Kidney glomerular epithelial cell (primary cell): Measurements from ENCODE around the gene ISM1.

Source experiments
- DNase-seq: peaks from one replicate; lab custom pipeline; 2025; lab: John Stamatoyannopoulos, UW

ISM1 gene

DNA sequence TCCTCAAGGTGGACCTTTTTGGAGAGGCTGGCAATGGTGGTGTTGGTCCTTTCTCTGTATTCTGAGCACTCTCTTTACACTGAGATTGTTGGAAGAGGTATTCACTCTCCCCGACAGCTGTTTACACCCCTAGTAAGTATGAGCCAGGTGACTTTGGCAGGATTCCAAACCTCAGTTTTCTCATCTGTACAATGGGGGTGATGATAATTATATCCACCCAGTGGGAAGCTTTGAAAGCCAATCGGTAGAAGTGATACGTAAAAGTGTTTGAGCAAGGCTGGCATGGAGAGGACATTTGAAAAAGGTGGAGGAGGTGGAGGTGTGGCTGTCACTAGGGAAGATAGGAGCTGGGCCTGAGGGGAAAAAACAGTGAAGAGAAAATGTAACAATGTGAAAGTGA lies 35.5 kb downstream of the ISM1 start:
- DNase-seq = no peak

GRCh38 chr20:13259921-13260320 lies 38.8 kb downstream of the ISM1 start:
- no peak for DNase-seq

DNA sequence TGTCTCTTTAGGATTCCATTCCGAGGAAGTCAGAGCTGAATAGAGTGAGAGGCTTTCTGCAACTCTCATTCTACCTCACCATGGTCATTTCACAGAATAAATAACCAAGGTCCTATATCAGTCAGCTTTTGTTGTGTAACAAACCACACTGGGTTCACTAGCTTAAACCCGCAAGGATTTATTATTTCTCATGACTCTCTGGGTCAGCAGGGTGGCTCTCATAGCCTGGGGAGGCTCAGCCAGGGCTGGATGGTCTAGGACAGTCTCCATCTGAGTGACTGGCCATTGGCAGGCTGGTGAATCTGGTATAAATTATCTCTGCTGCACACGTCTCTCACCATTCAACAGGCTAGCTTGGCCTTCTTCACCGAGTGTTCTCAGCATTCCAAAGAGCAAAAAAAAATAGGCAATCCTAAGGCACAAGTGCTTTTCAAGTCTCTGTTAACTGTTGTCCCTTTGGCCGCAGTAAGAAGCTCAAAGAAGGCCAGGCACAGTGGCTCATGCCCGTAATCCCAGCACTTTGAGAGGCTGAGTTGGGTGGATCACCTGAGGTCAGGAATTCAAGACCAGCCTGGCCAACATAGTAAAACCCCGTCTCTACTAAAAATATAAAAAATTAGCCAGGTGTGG lies 39.7 kb downstream of the ISM1 start:
- no peak for DNase-seq

GRCh38 chr20:13261460-13262301 lies 40.6 kb downstream of the ISM1 start:
- peak; percentile 64 for DNase-seq

DNA sequence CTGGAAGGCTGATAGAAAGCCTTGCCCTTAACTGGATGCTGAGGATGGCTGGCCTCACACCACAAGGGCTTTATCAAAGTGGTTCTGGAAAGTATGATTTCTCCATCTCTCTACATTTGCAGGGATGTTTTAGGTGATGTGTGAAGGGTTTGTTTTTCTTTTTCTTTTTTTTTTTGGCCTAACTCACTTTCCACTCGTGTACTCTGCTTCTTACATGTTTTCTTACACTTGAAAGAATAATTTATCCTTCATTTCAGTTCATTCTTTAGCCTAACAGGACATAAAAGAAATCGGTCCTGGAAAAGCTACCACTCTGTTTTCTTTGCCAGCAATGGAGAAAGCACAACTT lies 41.2 kb downstream of the ISM1 start:
- no peak for DNase-seq

DNA sequence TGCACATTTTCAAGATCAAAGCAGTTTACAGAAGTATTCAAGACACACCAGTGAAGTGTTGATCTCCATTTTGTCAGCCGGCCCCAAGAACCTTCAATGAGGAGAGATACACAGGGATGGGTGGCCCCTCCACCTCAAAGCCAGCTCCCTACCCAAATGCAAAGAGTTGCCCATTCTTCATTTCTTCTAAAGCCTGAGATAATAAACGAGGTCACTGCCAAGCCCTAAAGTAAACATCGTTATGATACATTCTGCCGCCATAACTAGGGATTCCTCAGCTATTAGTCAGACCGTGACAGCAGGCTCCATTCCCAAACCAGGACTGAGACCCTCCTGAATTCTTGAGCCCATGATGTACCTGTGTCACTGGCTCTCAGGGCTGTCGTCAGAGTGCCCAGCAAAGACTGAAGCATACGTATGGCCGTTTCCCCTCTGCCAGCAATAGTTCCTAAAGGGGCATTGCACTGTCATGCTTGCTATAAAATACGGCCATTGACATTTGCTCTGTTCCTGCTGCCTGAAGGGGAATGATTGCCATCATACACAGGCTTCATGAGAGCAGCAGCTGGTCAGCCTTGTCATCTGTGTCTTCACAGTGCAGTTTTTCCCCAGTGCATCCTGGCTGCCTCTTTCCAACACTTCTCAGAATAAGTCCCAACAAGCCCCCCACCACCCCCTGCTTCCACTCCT lies 41.7 kb downstream of the ISM1 start:
- no peak for DNase-seq

DNA sequence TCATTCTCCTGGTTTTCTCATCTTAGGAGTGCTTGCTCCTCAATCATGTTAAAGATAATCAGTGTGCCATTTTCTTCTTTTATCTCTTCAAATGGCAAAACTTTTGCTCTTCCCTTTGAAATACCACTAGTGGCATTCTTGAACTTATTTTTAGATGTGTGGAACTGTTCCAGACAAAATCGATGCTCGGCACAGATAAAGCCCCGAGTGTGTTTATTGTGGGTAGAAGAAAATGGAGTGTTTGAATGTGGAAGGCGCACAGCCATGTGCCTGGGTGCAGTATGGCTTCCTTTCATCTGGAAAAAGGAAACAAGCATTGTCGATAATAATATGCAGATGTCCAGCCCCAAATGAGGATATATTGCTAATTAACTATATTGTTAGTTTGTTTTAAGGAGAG lies 42.4 kb downstream of the ISM1 start:
- no peak for DNase-seq

GRCh38 chr20:13264907-13265306 lies 43.8 kb downstream of the ISM1 start:
- no peak for DNase-seq

GRCh38 chr20:13265941-13266340 lies 44.9 kb downstream of the ISM1 start:
- DNase-seq = no peak

GRCh38 chr20:13267231-13267630 lies 46.2 kb downstream of the ISM1 start:
- no peak for DNase-seq

- no peak for DNase-seq
Measured at GRCh38 chr20:13268953-13269352, 47.9 kb downstream of the ISM1 start.

GRCh38 chr20:13270211-13270610 lies 49.1 kb downstream of the ISM1 start:
- no peak for DNase-seq

- no peak for DNase-seq
Measured at GRCh38 chr20:13271098-13271497, 50.0 kb downstream of the ISM1 start.

GRCh38 chr20:13271977-13272975 lies 51.2 kb downstream of the ISM1 start:
- DNase-seq = no peak

DNA sequence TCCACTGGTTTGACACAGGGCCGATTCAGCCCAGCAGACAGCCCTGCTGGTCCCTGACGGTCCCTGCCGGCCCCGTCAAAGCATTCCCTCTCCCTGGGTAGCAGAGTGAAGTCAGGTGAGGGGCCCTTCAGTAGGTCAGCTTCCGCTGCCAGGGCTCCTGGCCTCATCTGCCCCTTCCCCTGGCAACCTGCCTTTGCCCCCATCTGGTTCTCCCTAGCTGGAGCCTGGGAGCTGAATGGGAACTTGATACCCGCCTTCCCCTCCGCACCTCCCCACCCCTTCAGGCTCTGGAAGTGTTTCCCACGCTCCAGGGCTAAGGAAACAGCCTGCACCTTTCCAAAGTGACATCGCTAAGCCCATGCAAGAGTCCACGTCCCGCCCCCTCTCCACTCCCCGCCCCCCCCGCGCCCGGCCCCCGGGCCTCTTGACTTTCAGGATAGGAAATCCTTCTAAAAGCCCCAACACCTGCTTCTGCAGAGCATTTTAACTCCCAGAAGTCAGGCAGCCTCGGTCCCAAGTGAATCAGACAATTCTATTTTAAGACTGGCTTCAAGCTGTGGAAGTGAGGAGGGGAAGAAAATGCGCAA lies 53.3 kb downstream of the ISM1 start:
- DNase-seq = no peak

- DNase-seq = no peak
Measured at GRCh38 chr20:13276945-13277541, 56.0 kb downstream of the ISM1 start.

GRCh38 chr20:13277663-13278295 lies 56.7 kb downstream of the ISM1 start:
- no peak for DNase-seq

- no peak for DNase-seq
Measured at GRCh38 chr20:13278812-13279570, 57.9 kb downstream of the ISM1 start.

DNA sequence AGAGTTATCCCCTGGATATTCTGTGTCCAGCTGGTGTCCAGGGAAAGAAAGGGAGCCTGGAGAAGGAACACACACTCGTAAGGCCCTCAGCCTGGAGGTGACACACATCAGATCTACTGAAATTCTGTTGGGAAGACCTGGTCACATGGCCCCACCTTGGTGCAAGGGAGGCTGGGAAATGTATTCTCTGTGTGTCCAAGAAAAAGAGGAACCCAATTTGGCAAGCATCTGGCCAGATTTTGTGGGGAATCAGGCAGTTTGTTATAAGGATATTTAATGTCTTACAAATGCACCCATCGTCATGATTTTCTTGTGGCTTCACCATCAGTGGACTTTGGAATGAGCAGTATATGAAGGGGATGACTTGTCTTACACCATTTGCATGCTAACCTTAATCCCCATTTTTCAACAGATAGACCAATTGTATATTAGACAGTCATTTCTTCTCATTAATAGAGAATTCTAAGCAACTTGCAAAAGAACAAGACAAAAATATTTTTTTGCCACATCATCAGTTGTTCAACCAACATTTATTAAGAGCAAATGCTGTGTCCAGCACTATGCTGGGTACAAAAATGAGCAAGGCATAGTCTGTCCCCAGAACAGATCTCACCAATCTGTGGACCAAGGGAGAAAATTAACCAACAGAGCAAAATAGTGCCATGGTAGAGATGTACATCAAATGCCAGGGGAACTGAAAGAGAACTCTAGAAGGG lies 59.7 kb downstream of the ISM1 start:
- DNase-seq = no peak
